Mononuclear cell (primary cell): Measurements from ENCODE around the gene CLEC16A. TPM values are rescaled to one million over a fixed set of nuclear protein-coding genes. Genes with fewer than 3 reads are reported as not detected.

Experiments
- H3K27me3 ChIP-seq: 2 replicates; pipeline ENCODE4 v1.6.0; 2011; ENCODE audit warnings: low read length, control low read depth; ENCODE audit not compliant: insufficient read depth
- H3K4me1 ChIP-seq: 2 replicates; pipeline ENCODE4 v1.5.1; 2011; ENCODE audit warnings: mild to moderate bottlenecking, low read length, control low read depth; ENCODE audit not compliant: insufficient read depth
- H3K4me3 ChIP-seq: 2 replicates; pipeline ENCODE4 v1.5.1; 2011; ENCODE audit warnings: mild to moderate bottlenecking, low read length, moderate library complexity
- H3K9me3 ChIP-seq: 2 replicates; pipeline ENCODE4 v1.5.1; 2011; ENCODE audit warnings: low read depth, mild to moderate bottlenecking, control low read depth, low read length
- total RNA-seq: library from RNA; depleted of rRNA; stranded (reverse); fragments of >200 nt; gene quantifications from one replicate; pipeline ENCODE4 v1.2.3, GENCODE V29; 2012

The CLEC16A gene
- total RNA-seq, 1 donor: 26.9 TPM

DNA sequence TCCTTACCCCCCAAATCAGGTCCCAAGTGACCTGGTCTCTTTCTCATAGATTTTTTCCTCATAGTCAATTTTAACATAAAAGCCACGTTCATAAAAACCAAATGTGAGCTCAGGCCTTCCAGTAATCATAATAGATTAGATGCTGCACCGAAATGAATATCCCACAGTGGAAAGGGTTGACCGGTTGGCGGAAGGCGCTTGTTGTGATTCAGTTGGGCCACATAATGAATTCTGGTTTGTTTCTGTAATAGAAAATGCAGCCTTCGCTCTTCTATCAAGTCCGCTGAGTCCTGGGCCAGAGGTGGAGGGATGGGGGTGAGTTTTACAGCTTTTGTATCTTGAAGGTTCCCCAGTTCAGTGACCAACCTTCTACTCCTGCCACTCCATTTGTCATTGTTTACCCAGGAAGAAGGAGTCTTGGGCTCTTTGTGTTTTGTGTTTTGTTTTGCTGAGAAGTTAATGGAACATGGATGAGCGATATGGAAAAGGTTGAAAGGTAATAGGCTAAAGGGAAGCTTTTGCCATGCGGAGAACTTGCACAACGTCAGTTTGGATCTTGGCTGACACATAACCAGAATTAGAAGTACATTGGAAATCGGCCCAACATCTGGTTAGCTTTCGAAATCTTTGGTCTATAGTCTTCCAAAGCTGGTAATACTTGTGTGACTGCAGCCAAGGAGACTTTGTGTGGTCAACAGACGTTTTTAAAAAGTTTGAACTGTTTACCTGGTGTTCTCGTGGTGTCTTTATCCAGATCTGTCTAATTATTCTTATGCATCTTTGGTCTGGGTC is 89.5 kb downstream of the CLEC16A start:
- Histone ChIP-seq H3K27me3 (no peaks in the 10 kb centered on the region), H3K4me1 (no peaks in the 10 kb centered on the region), H3K9me3 (peaks cover 1% of the 10 kb centered on the region), H3K4me3 (no peak overlapping the region)

DNA sequence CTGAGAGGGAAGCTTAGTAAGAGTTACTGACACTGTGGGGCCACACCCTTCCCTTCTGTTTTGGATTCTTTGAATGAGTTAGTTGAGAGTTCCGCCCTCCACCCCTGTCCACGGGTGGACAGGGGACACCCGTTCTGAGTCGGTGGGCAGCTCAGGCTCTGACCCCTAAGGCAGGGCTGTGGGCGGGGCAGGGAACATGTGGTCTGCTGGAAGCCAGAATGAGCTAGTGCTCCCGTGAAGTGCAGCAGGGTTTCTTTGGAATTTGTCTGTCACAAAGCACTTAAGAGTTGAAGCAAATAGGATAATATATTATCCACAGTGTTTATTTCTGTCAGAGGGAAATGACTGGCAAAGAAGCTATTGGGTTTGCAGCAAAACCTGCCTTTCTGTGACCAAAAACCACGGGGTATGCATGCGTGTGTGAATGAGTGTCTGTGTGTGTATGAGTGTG is 90.1 kb downstream of the CLEC16A start:
- Histone ChIP-seq H3K4me3 (no peak overlapping the region), H3K4me1 (no peaks in the 10 kb centered on the region), H3K9me3 (no peaks in the 10 kb centered on the region), H3K27me3 (no peaks in the 10 kb centered on the region)

GRCh38 chr16:11035096-11035495 is 90.7 kb downstream of the CLEC16A start:
- H3K9me3 ChIP-seq: no peaks in the 10 kb centered on the region
- no peaks in the 10 kb centered on the region for H3K4me1 ChIP-seq
- no peak overlapping the region for H3K4me3 ChIP-seq
- H3K27me3 ChIP-seq: no peaks in the 10 kb centered on the region

DNA sequence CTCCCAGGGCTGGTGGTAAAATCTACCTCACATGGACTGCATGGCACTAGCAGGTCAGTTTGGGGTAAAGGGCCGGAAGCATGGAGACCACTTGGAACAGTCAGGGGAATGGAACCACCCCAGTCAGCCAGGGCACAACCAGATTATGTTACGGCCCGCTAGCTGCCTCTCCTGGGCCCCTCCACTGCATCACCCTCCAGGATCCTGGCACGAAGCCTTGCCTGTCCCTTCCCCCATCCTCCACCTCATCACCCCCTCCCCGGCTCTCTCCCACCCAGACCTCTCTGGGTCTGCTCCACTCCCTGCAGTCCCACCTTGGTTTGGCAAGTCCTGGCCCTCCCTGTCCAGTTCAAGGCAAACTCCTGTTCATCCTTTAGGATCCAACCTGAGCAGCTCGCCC is 91.7 kb downstream of the CLEC16A start:
- Histone ChIP-seq H3K9me3 (no peaks in the 10 kb centered on the region), H3K4me3 (no peak overlapping the region), H3K27me3 (no peaks in the 10 kb centered on the region), H3K4me1 (no peaks in the 10 kb centered on the region)

GRCh38 chr16:11036868-11037410 is 92.6 kb downstream of the CLEC16A start:
- no peaks in the 10 kb centered on the region for H3K9me3 ChIP-seq
- H3K4me1 ChIP-seq: no peaks in the 10 kb centered on the region
- H3K27me3 ChIP-seq: no peaks in the 10 kb centered on the region
- no peak overlapping the region for H3K4me3 ChIP-seq

GRCh38 chr16:11038305-11038704 is 93.9 kb downstream of the CLEC16A start:
- H3K27me3 ChIP-seq: no peaks in the 10 kb centered on the region
- H3K4me3 ChIP-seq: no peak overlapping the region
- no peaks in the 10 kb centered on the region for H3K9me3 ChIP-seq
- H3K4me1 ChIP-seq: no peaks in the 10 kb centered on the region

DNA sequence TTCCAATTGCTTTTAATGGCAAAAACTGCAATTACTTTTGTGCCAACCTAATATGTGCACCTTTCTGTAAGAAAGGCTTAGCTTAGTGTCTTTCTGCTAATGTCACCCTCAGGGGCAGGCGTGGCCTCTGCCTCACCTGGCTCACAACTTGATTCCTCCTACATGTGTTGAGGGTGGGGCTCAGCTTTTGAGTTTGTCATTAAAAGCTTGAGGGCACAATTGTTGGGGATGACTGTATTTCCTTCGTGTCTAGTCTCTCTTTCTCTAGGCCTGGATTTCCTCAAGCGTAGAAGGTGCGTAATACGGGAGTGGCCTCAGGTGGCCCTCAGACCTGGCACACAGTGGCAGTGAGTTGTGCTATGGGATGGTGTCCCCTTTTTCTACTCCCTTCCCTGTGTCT is 94.4 kb downstream of the CLEC16A start:
- Histone ChIP-seq H3K4me3 (no peak overlapping the region), H3K27me3 (no peaks in the 10 kb centered on the region), H3K9me3 (no peaks in the 10 kb centered on the region), H3K4me1 (no peaks in the 10 kb centered on the region)

DNA sequence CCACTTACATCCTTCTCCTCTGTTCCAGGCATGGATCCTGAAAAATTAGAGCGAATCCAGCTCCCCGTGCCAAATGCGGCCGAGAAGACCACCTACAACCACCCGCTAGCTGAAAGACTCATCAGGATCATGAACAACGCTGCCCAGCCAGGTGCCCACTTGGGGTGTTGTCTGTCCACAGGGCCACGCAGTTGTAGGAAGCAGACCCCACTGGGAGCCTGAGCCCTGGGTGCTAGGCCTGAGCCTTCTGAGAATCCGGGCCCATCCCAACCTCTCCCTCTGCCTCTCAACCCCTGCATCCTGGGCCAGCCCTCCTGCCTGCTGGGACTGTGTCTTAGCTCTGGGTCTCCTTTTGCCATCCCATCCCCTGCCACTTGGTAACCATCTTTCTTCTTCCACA is 95.4 kb downstream of the CLEC16A start:
- H3K27me3 ChIP-seq: no peaks in the 10 kb centered on the region
- H3K4me1 ChIP-seq: no peaks in the 10 kb centered on the region
- no peaks in the 10 kb centered on the region for H3K9me3 ChIP-seq
- no peak overlapping the region for H3K4me3 ChIP-seq

DNA sequence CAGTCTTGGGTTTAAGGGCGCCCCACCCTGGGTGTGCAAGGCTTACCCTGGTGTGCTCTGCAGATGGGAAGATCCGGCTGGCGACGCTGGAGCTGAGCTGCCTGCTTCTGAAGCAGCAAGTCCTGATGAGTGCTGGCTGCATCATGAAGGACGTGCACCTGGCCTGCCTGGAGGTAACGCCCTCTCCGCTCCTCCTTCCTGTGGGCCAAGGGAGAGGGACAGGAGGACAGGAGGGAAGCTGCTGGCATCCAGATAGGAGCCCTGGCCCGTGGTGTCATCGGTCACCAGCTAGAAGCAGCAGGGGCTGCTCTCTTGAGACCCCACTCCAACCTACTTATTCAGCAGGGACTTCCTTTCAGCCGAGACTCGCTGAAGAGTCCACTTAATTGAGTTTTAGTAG is 97.8 kb downstream of the CLEC16A start:
- Histone ChIP-seq H3K4me3 (no peak overlapping the region), H3K4me1 (no peaks in the 10 kb centered on the region), H3K9me3 (no peaks in the 10 kb centered on the region), H3K27me3 (no peaks in the 10 kb centered on the region)

DNA sequence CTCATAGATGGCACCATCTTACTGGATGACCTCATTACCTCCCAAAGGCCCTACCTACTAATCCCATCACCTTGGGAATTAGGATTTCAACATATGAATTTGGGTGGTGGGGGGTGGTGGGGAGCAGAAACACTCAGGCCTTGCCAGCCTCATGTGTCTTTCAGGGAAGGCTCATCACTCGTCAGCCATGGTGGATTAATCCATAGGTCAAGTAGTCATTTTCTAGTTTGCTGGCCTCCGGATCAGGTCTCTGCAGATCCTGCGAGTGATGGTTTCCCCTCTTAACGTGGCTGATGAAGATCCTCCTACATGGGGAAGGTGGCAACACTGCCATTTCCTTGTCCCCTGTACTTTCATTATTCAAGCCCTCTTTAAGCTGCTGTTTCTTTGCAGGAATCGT is 101.1 kb downstream of the CLEC16A start:
- Histone ChIP-seq H3K4me3 (no peak overlapping the region), H3K9me3 (no peaks in the 10 kb centered on the region), H3K27me3 (no peaks in the 10 kb centered on the region), H3K4me1 (peaks cover under 1% of the 10 kb centered on the region)

DNA sequence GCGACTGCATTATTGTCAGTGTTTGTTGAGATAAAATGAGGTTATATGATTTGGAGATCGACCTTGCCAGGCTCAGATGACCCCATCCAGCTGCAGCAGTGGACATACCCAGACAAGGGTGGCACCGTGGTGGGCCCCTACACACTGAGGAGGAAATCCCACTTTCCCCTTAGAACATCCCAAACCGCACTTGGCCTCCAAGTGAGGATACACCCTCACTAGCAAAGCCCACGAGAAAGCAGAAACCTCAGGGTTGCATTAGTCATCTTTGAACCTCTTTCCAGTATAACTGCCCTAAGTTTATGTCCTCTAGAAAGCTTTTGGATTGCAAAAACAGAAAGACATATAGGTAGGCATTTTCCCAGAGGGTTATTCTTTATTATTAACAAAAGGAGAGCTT is 101.5 kb downstream of the CLEC16A start:
- no peaks in the 10 kb centered on the region for H3K27me3 ChIP-seq
- H3K9me3 ChIP-seq: no peaks in the 10 kb centered on the region
- H3K4me3 ChIP-seq: no peak overlapping the region
- peaks cover 4% of the 10 kb centered on the region for H3K4me1 ChIP-seq

DNA sequence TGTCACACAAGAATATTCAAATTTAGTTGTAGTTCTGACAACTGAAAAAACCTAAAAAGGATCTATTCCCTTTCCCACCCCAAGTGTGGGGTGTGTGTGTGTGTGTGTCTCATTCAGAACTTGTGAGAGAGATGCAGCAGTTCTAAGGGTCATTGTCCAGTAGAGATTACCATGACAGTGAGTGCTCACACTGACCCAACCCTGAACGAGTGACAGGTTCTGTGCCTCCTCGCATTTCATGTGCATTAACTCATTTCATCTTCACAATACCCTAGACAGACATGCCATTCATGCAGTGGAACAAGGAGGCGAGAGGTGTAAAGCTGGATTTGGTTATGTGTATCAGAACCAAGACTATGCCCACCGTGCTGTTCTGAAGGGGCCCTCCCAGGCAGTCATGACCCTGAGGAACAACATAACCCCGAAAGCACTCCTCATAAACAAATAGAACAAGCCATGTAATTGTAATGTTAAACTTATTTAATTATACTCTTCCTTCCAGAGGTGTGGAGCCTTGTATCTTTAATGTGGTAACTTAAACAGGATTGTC is 102.1 kb downstream of the CLEC16A start:
- H3K4me3 ChIP-seq: no peak overlapping the region

DNA sequence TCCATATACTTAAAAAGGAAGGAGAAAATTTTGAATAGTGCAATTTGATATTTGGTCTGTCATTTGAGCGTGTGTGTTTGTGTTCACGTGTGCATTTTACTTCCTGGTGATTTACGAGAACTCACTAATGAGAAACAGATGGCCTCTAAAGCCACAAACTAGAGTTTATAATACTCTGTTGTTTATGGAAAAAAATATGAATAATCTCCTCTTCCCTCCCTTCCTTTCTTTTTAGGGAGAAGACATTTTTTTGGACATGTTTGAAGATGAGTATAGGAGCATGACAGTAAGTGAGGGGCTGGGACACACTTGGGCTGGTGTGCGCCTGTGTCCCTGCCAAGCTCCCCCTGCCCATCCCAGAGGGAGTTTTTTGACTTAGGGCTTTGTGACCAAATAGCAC is 102.7 kb downstream of the CLEC16A start:
- Histone ChIP-seq H3K9me3 (no peaks in the 10 kb centered on the region), H3K27me3 (no peaks in the 10 kb centered on the region), H3K4me3 (no peak overlapping the region), H3K4me1 (peaks cover 16% of the 10 kb centered on the region)

More for the DNA sequence above, 102.1 kb downstream of the CLEC16A start:
- Histone ChIP-seq H3K27me3 (no peaks in the 10 kb centered on the region), H3K4me1 (peaks cover 10% of the 10 kb centered on the region), H3K9me3 (no peaks in the 10 kb centered on the region)

- H3K9me3 ChIP-seq: no peaks in the 10 kb centered on the region
- no peaks in the 10 kb centered on the region for H3K27me3 ChIP-seq
- peaks cover 26% of the 10 kb centered on the region for H3K4me1 ChIP-seq
- H3K4me3 ChIP-seq: no peak overlapping the region
Observed at GRCh38 chr16:11047939-11048800, 103.8 kb downstream of the CLEC16A start.
